ENCODE results near the gene SYT7. TPM values are rescaled to one million over a fixed set of nuclear protein-coding genes. Genes with fewer than 3 reads are reported as not detected.

SYT7 gene
- total and polyA plus RNA-seq, 4 donors, result 2.1 to 114 (median 30.8) TPM

DNA sequence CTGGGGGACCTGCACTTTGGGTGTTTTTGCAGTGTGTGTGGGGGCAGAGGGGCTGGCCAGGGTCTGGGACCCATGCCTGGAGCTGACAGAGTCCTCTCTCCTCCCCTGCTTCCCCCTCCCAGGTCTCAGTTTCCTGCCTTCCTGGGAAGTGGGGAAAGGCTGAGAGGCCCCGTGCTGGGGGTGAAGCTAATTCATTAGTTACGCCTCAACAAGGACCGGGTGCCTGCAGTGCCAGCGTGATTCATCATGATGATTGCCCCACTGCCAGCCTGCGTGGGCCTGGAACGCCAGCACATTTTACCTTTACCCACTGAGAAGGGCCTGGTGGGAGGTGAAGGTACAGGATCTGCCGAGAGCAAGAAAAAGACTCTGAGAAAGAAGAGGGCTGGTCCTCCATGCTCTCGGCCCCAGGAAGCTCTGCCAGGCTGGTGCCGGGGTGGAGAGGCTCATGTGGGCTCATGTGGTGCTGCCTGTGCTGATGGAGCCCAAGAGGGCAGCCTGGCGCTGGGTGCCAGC lies 75.2 kb downstream of the SYT7 start:
- Histone ChIP-seq H3K9ac (ENCODE audit: low read depth in 1 of 2, low read length in 2 of 2) (no peak overlapping the region), H3K9me3 (ENCODE audit: control insufficient read depth in 4 of 4, low read length in 3 of 4) (no peaks in the 10 kb centered on the region), H3K27ac (ENCODE audit: low read depth in 1 of 2, low read length in 2 of 2) (no peak overlapping the region), H3K36me3 (ENCODE audit: control insufficient read depth in 4 of 4, insufficient read depth in 3 of 4, low read depth in 1 of 4, low read length in 3 of 4) (no peaks in the 10 kb centered on the region), H3K27me3 (ENCODE audit: control insufficient read depth in 4 of 4, insufficient read depth in 4 of 4, low read length in 3 of 4) (peaks cover 0 to 6% (median 0%) of the 10 kb centered on the region in 4 donors), H3K4me1 (ENCODE audit: control insufficient read depth in 4 of 4, insufficient read depth in 4 of 4, low read length in 3 of 4) (peaks cover 9 to 14% (median 12%) of the 10 kb centered on the region in 4 donors), H3K4me3 (ENCODE audit: low read depth in 1 of 3, low read length in 3 of 3) (no peak overlapping the region)
- no peak for DNase-seq (ENCODE audit: low spot score)
- TF ChIP-seq HNF4A (conservative IDR thresholded peaks at IDR 0.05) (no peak), MAX (IDR thresholded peaks at IDR 0.05) (no peak), JUND (IDR thresholded peaks at IDR 0.05) (no peak)
- TF ChIP-seq, protein P1, sequence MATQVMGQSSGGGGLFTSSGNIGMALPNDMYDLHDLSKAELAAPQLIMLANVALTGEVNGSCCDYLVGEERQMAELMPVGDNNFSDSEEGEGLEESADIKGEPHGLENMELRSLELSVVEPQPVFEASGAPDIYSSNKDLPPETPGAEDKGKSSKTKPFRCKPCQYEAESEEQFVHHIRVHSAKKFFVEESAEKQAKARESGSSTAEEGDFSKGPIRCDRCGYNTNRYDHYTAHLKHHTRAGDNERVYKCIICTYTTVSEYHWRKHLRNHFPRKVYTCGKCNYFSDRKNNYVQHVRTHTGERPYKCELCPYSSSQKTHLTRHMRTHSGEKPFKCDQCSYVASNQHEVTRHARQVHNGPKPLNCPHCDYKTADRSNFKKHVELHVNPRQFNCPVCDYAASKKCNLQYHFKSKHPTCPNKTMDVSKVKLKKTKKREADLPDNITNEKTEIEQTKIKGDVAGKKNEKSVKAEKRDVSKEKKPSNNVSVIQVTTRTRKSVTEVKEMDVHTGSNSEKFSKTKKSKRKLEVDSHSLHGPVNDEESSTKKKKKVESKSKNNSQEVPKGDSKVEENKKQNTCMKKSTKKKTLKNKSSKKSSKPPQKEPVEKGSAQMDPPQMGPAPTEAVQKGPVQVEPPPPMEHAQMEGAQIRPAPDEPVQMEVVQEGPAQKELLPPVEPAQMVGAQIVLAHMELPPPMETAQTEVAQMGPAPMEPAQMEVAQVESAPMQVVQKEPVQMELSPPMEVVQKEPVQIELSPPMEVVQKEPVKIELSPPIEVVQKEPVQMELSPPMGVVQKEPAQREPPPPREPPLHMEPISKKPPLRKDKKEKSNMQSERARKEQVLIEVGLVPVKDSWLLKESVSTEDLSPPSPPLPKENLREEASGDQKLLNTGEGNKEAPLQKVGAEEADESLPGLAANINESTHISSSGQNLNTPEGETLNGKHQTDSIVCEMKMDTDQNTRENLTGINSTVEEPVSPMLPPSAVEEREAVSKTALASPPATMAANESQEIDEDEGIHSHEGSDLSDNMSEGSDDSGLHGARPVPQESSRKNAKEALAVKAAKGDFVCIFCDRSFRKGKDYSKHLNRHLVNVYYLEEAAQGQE (IDR thresholded peaks at IDR 0.05), result no peak
- TF ChIP-seq, protein P2, sequence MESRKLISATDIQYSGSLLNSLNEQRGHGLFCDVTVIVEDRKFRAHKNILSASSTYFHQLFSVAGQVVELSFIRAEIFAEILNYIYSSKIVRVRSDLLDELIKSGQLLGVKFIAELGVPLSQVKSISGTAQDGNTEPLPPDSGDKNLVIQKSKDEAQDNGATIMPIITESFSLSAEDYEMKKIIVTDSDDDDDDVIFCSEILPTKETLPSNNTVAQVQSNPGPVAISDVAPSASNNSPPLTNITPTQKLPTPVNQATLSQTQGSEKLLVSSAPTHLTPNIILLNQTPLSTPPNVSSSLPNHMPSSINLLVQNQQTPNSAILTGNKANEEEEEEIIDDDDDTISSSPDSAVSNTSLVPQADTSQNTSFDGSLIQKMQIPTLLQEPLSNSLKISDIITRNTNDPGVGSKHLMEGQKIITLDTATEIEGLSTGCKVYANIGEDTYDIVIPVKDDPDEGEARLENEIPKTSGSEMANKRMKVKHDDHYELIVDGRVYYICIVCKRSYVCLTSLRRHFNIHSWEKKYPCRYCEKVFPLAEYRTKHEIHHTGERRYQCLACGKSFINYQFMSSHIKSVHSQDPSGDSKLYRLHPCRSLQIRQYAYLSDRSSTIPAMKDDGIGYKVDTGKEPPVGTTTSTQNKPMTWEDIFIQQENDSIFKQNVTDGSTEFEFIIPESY (IDR thresholded peaks at IDR 0.05), result no peak
- 87% methylated on average over 10 of the region's 10 CpGs for WGBS

DNA sequence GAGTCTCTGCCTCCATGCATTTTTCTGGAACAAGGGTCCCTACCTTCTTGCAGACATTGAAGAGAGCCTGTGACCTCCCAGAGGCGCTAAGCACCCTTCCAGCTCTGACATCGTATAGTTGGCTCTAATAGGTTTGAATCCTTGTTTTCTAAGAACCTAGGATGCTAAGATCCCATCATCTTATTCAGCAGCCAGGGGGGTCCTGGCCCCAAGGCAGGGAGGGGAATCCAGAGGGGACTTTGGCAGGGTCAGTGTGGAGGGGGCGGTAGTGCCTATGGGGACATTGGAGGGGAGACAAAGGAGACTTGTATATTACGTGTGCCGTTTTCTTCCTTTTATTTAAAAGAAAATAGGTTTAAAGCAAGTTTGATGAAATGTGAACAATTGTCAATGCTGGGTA lies 75.8 kb downstream of the SYT7 start:
- H3K4me3 ChIP-seq (ENCODE audit: low read depth in 1 of 3, low read length in 3 of 3), result no peak overlapping the region
- H3K4me1 ChIP-seq (ENCODE audit: control insufficient read depth in 4 of 4, insufficient read depth in 4 of 4, low read length in 3 of 4), result peaks cover 9 to 14% (median 12%) of the 10 kb centered on the region in 4 donors
- peaks cover 0 to 6% (median 0%) of the 10 kb centered on the region in 4 donors for H3K27me3 ChIP-seq (ENCODE audit: control insufficient read depth in 4 of 4, insufficient read depth in 4 of 4, low read length in 3 of 4)
- H3K36me3 ChIP-seq (ENCODE audit: control insufficient read depth in 4 of 4, insufficient read depth in 3 of 4, low read depth in 1 of 4, low read length in 3 of 4), result no peaks in the 10 kb centered on the region
- WGBS, result 95% methylated on average over 5 of the region's 5 CpGs
- H3K27ac ChIP-seq (ENCODE audit: low read depth in 1 of 2, low read length in 2 of 2), result no peak overlapping the region
- no peak for TF ChIP-seq NR2F2 (IDR thresholded peaks at IDR 0.05)
- no peak for TF ChIP-seq MAX (IDR thresholded peaks at IDR 0.05)
- no peak for TF ChIP-seq RXRA (IDR thresholded peaks at IDR 0.05)
- no peak for TF ChIP-seq TAF1 (conservative IDR thresholded peaks at IDR 0.05)
- TF ChIP-seq HNF4A (conservative IDR thresholded peaks at IDR 0.05), result no peak
- TF ChIP-seq, protein P1 (IDR thresholded peaks at IDR 0.05), result no peak
- TF ChIP-seq YY1 (IDR thresholded peaks at IDR 0.05), result no peak
- TF ChIP-seq EGR1 (IDR thresholded peaks at IDR 0.05; ENCODE audit: low read depth in 2 of 2), result no peak
- no peak for TF ChIP-seq GABPA (IDR thresholded peaks at IDR 0.05 in 1 of 2, conservative IDR thresholded peaks at IDR 0.05 in 1 of 2)
- no peak for TF ChIP-seq RAD21 (IDR thresholded peaks at IDR 0.05)
- TF ChIP-seq, protein P2 (IDR thresholded peaks at IDR 0.05), result no peak
- no peak for TF ChIP-seq FOXA1 (IDR thresholded peaks at IDR 0.05)
- DNase-seq (ENCODE audit: low spot score), result no peak
- H3K9me3 ChIP-seq (ENCODE audit: control insufficient read depth in 4 of 4, low read length in 3 of 4), result no peaks in the 10 kb centered on the region
- no peak overlapping the region for H3K9ac ChIP-seq (ENCODE audit: low read depth in 1 of 2, low read length in 2 of 2)

All from liver (tissue), 9 donors.